H1 (cell line): ENCODE measurements around the gene AZGP1. TPM values are rescaled to one million over a fixed set of nuclear protein-coding genes. Genes with fewer than 3 reads are reported as not detected.
"Not testable (repeated sequence)": the region's sequence is repeated elsewhere in the genome, so short reads cannot be mapped to it uniquely, and the experiment has no call there.

Experiments used
- CTCF ChIA-PET: fragments of 300-600 bp; sonication (Branson Sonifier 250); formaldehyde crosslinking; loops from one replicate; lab custom pipeline; 2021; ENCODE audit not compliant: partially characterized antibody; lab: Charles Lee
- POLR2A ChIA-PET: fragments of 300-600 bp; sonication (Branson Sonifier 250); formaldehyde crosslinking; loops from one replicate; lab custom pipeline; 2021; ENCODE audit warnings: inconsistent platforms; ENCODE audit not compliant: partially characterized antibody; lab: Charles Lee
- DNase-seq, 2 experiments: peaks; one replicate each; pipeline versions ENCODE4 v3.0.0 to v3.0.0-alpha.2; 2010 to 2022; ENCODE audit warnings: low spot score in 2 of 2, low read depth in 1 of 2, mixed read lengths in 1 of 2
- FAIRE-seq: peaks from 2 replicates; lab custom pipeline; 2011; peaks lifted over from hg19 to GRCh38; lab: Jason Lieb, UNC
- H2AFZ ChIP-seq: 2 replicates; pipeline ENCODE4 v1.8.1; 2012; ENCODE audit warnings: low read length, inconsistent platforms
- H2AK5ac ChIP-seq: 2 replicates; pipeline ENCODE4 v1.6.1; 2013; ENCODE audit warnings: low read depth, low read length
- H2BK120ac ChIP-seq: replicated peaks from 2 replicates; pipeline ENCODE3; 2013; ENCODE audit warnings: low read depth, low read length, inconsistent platforms
- H2BK12ac ChIP-seq: 2 replicates; pipeline ENCODE4 v1.6.1; 2013; ENCODE audit warnings: low read depth, low read length
- H2BK15ac ChIP-seq: 2 replicates; pipeline ENCODE4 v1.6.1; 2013; ENCODE audit warnings: low read length
- H2BK20ac ChIP-seq: 2 replicates; pipeline ENCODE4 v1.6.1; 2013; ENCODE audit warnings: low read length
- H2BK5ac ChIP-seq: 2 replicates; pipeline ENCODE4 v1.6.1; 2013; ENCODE audit warnings: low read depth, low read length
- H3K14ac ChIP-seq: 2 replicates; pipeline ENCODE4 v1.6.1; 2013; ENCODE audit warnings: inconsistent platforms; ENCODE audit not compliant: insufficient read length
- H3K18ac ChIP-seq: 2 replicates; pipeline ENCODE4 v1.6.1; 2013; ENCODE audit warnings: low read length; ENCODE audit errors: extremely low read depth
- H3K23ac ChIP-seq: 2 replicates; pipeline ENCODE4 v1.6.1; 2013; ENCODE audit warnings: inconsistent platforms; ENCODE audit not compliant: insufficient read length
- H3K23me2 ChIP-seq: 2 replicates; pipeline ENCODE4 v1.6.1; 2013; ENCODE audit warnings: low read depth, low read length
- H3K27ac ChIP-seq: 2 replicates; pipeline ENCODE4 v1.6.1; 2011; ENCODE audit warnings: low read depth, low read length, inconsistent platforms
- H3K27me3 ChIP-seq, 4 experiments: replicated peaks in 1 of 4; 1 replicate in 1 of 4; 2 replicates in 3 of 4; pipeline versions ENCODE4 v1.6.1 to v1.8.1; 2011 to 2013; ENCODE audit warnings: low read length in 3 of 4, mild to moderate bottlenecking in 3 of 4, inconsistent platforms in 2 of 4, mixed read lengths in 2 of 4, moderate library complexity in 1 of 4; ENCODE audit not compliant: control insufficient read depth in 3 of 4, insufficient read depth in 3 of 4; ENCODE audit errors: extremely low read depth in 1 of 4
- H3K36me3 ChIP-seq, 4 experiments: 2 replicates each; pipeline versions ENCODE4 v1.6.1 to v1.8.1; 2011 to 2013; ENCODE audit warnings: mild to moderate bottlenecking in 4 of 4, low read length in 3 of 4, moderate library complexity in 2 of 4, control low read depth in 1 of 4, inconsistent platforms in 1 of 4; ENCODE audit not compliant: insufficient read depth in 4 of 4, control insufficient read depth in 2 of 4
- H3K4ac ChIP-seq: replicated peaks from 2 replicates; pipeline ENCODE3; 2013; ENCODE audit warnings: low read length, low read depth, mixed read lengths, inconsistent platforms; ENCODE audit not compliant: insufficient read length
- H3K4me1 ChIP-seq, 4 experiments: replicated peaks in 1 of 4; 1 replicate in 1 of 4; 2 replicates in 3 of 4; pipeline versions ENCODE4 v1.6.1 to v1.8.1; 2011 to 2013; ENCODE audit warnings: low read length in 3 of 4, inconsistent platforms in 2 of 4, mixed read lengths in 1 of 4; ENCODE audit not compliant: insufficient read depth in 4 of 4, control insufficient read depth in 3 of 4
- H3K4me2 ChIP-seq, 2 experiments: 2 replicates each; pipeline versions ENCODE4 v1.6.1 to v1.8.1; 2011 to 2013; ENCODE audit warnings: low read depth in 2 of 2, low read length in 2 of 2, control low read depth in 1 of 2, inconsistent platforms in 1 of 2, mild to moderate bottlenecking in 1 of 2; ENCODE audit not compliant: insufficient read depth in 1 of 2
- H3K4me3 ChIP-seq, 4 experiments: fragments of 200-600, 300-600 bp in 1 of 4; sonication (generic), shearing (Covaris generic), sonication (Bioruptor Twin) in 1 of 4; 2 replicates each; pipeline versions ENCODE4 v1.5.1 to v1.8.1; 2011 to 2016; ENCODE audit warnings: low read length in 4 of 4, low read depth in 3 of 4, control low read depth in 2 of 4, inconsistent platforms in 2 of 4, mild to moderate bottlenecking in 2 of 4, mixed read lengths in 1 of 4, moderate library complexity in 1 of 4; ENCODE audit not compliant: insufficient read depth in 2 of 4; ENCODE audit errors: extremely low read depth in 1 of 4
- H3K56ac ChIP-seq: replicated peaks from 2 replicates; pipeline ENCODE3; 2013; ENCODE audit warnings: low read depth, mild to moderate bottlenecking, mixed read lengths, low read length, inconsistent platforms; ENCODE audit not compliant: insufficient read length
- H3K79me1 ChIP-seq: 2 replicates; pipeline ENCODE4 v1.6.1; 2013; ENCODE audit warnings: low read depth, low read length, control low read depth
- H3K79me2 ChIP-seq, 2 experiments: 2 replicates each; pipeline versions ENCODE4 v1.6.1 to v1.8.1; 2012 to 2013; ENCODE audit warnings: low read length in 2 of 2, mild to moderate bottlenecking in 2 of 2, inconsistent platforms in 1 of 2; ENCODE audit not compliant: insufficient read depth in 2 of 2, control insufficient read depth in 1 of 2
- H3K9ac ChIP-seq, 4 experiments: replicated peaks in 1 of 4; 1 replicate in 1 of 4; 2 replicates in 3 of 4; pipeline versions ENCODE4 v1.6.1 to v1.8.1; 2011 to 2013; ENCODE audit warnings: low read depth in 3 of 4, low read length in 3 of 4, control low read depth in 2 of 4, mild to moderate bottlenecking in 2 of 4, moderate library complexity in 2 of 4, inconsistent platforms in 1 of 4; ENCODE audit errors: extremely low read depth in 1 of 4
- H3K9me3 ChIP-seq, 2 experiments: 2 replicates each; pipeline versions ENCODE4 v1.6.1 to v1.8.1; 2012 to 2013; ENCODE audit warnings: mild to moderate bottlenecking in 2 of 2, moderate library complexity in 2 of 2, control low read depth in 1 of 2, inconsistent platforms in 1 of 2, low read depth in 1 of 2, low read length in 1 of 2, mixed read lengths in 1 of 2; ENCODE audit not compliant: insufficient read depth in 2 of 2
- H4K20me1 ChIP-seq, 2 experiments: replicated peaks in 1 of 2; 2 replicates each; pipeline versions ENCODE3 to v1.8.1; 2011 to 2013; ENCODE audit warnings: inconsistent platforms in 2 of 2, low read length in 2 of 2, mild to moderate bottlenecking in 1 of 2; ENCODE audit not compliant: insufficient read depth in 2 of 2, control insufficient read depth in 1 of 2
- H4K5ac ChIP-seq: 2 replicates; pipeline ENCODE4 v1.6.1; 2013; ENCODE audit warnings: low read length, low read depth, mixed read lengths, inconsistent platforms; ENCODE audit not compliant: insufficient read length
- H4K8ac ChIP-seq: 2 replicates; pipeline ENCODE4 v1.8.0; 2013; ENCODE audit warnings: mild to moderate bottlenecking, moderate library complexity, low read length, inconsistent platforms; ENCODE audit not compliant: insufficient read depth; ENCODE audit errors: extremely low read depth
- H4K91ac ChIP-seq: replicated peaks from 2 replicates; pipeline ENCODE3; 2013; ENCODE audit warnings: low read length, mixed read lengths, inconsistent platforms; ENCODE audit not compliant: insufficient read length
- WGBS, 2 experiments: shearing (Covaris generic) in 1 of 2; methylation state at CpG; one replicate each; pipeline versions ENCODE4 v1.1.6 to v1.1.7; 2013 to 2015; ENCODE audit warnings: low lambda C conversion rate in 2 of 2, mixed read lengths in 2 of 2, inconsistent platforms in 1 of 2, low coverage in 1 of 2, missing lambda C conversion rate in 1 of 2; ENCODE audit not compliant: insufficient replicate concordance in 2 of 2, insufficient coverage in 1 of 2, insufficient read length in 1 of 2; ENCODE audit errors: extremely low coverage in 1 of 2, missing lambda C conversion rate in 1 of 2; 5-methylcytosine and 5-hydroxymethylcytosine counted together
- polyA plus RNA-seq, 7 experiments: library from polyadenylated mRNA; depleted of rRNA in 3 of 7; stranded (reverse) in 5 of 7; unstranded in 2 of 7; fragments of >200 nt in 5 of 7; fragments of 200-250 nt in 2 of 7; gene quantifications; 1 replicate in 5 of 7; 2 replicates in 1 of 7; 4 replicates in 1 of 7; pipeline versions ENCODE4 v1.2.1 to v1.2.3, GENCODE V29; 2011 to 2013; ENCODE audit warnings: missing spikeins in 2 of 7, mixed read lengths in 2 of 7
- total RNA-seq: library from RNA; stranded (reverse); fragmentation: NEBNext Ultra II Directional; extraction: Animal tissue kit (Norgen Biotek cat#: 25700); gene quantifications from 2 replicates; pipeline ENCODE4 v1.2.1, GENCODE V29; 2021

The AZGP1 gene
- total and polyA plus RNA-seq, 2 of the 8 experiments (the other 6 are each of a cell fraction or from before 2014, with no cell fraction given): 0.52 to 0.68 TPM

GRCh38 chr7:99981066-99981465 is 5.2 kb upstream of the AZGP1 start:
- H3K23me2 ChIP-seq, H3K79me2 ChIP-seq, H4K20me1 ChIP-seq, H4K91ac ChIP-seq, H2BK15ac ChIP-seq, H3K56ac ChIP-seq, H2AK5ac ChIP-seq, H3K9ac ChIP-seq, H3K9me3 ChIP-seq, H3K4me1 ChIP-seq, H2BK5ac ChIP-seq, H3K4ac ChIP-seq, H3K23ac ChIP-seq, DNase-seq, H3K36me3 ChIP-seq, H3K14ac ChIP-seq, H3K27me3 ChIP-seq, H2BK20ac ChIP-seq, H3K79me1 ChIP-seq, H2AFZ ChIP-seq, H2BK120ac ChIP-seq, H4K5ac ChIP-seq, H3K4me3 ChIP-seq, FAIRE-seq, H4K8ac ChIP-seq, H3K27ac ChIP-seq, H2BK12ac ChIP-seq: not testable (repeated sequence)
- ChIA-PET POLR2A (interaction anchor here (0.7 kb wide), 1 partner anchor 1309 kb away, joined by 4 read pairs; no protein-coding TSS in a partner anchor), CTCF (interaction anchor here (0.6 to 7.6 kb wide), 7 partner anchors 9 to 1310 kb away, joined by 3 to 97 read pairs (median 3); partner anchors contain the start of gene GJC3)
- H3K18ac ChIP-seq: peak overlapping the region; percentile 48; the same call in 1 of the 2 replicates
- WGBS, 2 experiments: 85% methylated on average over 6 of the region's 7 CpGs; no CpG with 5 or more reads in 1 of the 2 experiments
- 0 out of 4 replicates have a peak overlapping the region, but pooled peaks have one; percentile 29 to 31 for H3K4me2 ChIP-seq
